ENCODE measurements around the gene MACROD2. TPM values are rescaled to one million over a fixed set of nuclear protein-coding genes. Genes with fewer than 3 reads are reported as not detected.

MACROD2 gene
- total RNA-seq, 1 donor from 2014 or later, result 2.5 TPM

DNA sequence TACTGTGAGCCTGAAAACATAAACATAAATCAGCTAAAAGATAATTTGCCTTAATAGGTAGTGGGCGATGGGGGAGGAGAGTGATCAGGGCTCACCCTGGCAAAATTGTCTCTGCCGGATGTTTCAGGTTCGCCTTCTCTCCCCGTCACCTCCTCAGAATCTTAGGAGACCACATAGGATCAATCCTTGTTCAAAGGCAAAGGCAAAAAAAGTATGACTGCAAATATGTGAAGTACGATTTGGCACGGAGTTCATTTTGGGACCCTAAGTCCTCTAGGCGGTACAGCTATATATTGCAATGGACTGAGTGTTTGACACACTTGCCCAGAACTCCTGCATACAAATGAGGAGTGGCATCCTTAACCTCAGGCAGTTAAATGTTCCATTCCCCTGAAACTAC is 991.3 kb downstream of the MACROD2 start:
- Mint-ChIP-seq H3K4me1 (ENCODE audit: unreplicated experiment) (peaks cover 4% of the 10 kb centered on the region), H3K27ac (ENCODE audit: unreplicated experiment) (no peak overlapping the region), H3K27me3 (ENCODE audit: unreplicated experiment) (no peaks in the 10 kb centered on the region), H3K36me3 (ENCODE audit: unreplicated experiment) (no peaks in the 10 kb centered on the region), H3K4me3 (ENCODE audit: unreplicated experiment) (no peak overlapping the region), H3K9me3 (ENCODE audit: unreplicated experiment) (peaks cover 13% of the 10 kb centered on the region)
- TF ChIP-seq, protein P1, sequence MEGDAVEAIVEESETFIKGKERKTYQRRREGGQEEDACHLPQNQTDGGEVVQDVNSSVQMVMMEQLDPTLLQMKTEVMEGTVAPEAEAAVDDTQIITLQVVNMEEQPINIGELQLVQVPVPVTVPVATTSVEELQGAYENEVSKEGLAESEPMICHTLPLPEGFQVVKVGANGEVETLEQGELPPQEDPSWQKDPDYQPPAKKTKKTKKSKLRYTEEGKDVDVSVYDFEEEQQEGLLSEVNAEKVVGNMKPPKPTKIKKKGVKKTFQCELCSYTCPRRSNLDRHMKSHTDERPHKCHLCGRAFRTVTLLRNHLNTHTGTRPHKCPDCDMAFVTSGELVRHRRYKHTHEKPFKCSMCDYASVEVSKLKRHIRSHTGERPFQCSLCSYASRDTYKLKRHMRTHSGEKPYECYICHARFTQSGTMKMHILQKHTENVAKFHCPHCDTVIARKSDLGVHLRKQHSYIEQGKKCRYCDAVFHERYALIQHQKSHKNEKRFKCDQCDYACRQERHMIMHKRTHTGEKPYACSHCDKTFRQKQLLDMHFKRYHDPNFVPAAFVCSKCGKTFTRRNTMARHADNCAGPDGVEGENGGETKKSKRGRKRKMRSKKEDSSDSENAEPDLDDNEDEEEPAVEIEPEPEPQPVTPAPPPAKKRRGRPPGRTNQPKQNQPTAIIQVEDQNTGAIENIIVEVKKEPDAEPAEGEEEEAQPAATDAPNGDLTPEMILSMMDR (IDR thresholded peaks at IDR 0.05), result no peak
- DNase-seq (ENCODE audit: extremely low spot score, unreplicated experiment), result no peak

DNA sequence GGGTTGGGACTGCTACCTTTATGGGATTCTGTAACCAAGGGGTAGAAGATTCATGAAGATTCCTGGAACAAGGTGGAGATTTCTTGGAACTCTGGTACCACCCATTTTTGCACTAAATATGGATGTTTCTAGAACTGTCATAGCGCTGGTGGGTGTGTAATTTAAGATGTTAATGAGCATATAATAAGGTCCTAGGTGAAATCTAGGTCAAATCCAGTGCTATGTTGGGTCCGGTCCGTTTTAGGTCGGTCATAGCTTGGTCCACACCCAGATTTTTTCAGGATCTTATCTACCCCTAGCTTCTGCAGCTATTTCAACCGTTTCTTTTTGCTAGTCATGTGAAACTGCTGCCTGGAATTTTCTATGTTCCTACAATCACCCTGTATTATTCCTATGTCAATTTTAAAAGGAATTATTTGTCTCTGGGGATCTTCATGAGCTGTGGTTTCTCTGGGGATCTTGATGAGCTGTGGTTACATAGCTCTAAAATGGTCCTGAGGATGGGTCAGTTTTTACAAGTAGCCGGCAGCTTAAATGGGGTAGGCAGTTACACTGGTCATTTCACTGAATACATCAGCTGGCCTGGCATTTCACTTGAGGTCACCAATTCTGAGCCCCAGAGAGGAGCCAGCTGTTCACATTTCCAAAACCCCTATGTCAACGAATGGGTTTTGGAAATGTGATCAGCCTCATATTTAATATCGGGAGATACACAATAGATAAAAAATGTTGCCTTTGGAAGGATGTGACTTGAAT is 994.4 kb downstream of the MACROD2 start:
- DNase-seq (ENCODE audit: extremely low spot score, unreplicated experiment), result no peak
- H3K27me3 Mint-ChIP-seq (ENCODE audit: unreplicated experiment), result no peaks in the 10 kb centered on the region
- no peak overlapping the region for H3K4me3 Mint-ChIP-seq (ENCODE audit: unreplicated experiment)
- no peak overlapping the region for H3K27ac Mint-ChIP-seq (ENCODE audit: unreplicated experiment)
- no peaks in the 10 kb centered on the region for H3K9me3 Mint-ChIP-seq (ENCODE audit: unreplicated experiment)
- TF ChIP-seq, protein P1 (IDR thresholded peaks at IDR 0.05), result no peak
- peaks cover 6% of the 10 kb centered on the region for H3K4me1 Mint-ChIP-seq (ENCODE audit: unreplicated experiment)
- H3K36me3 Mint-ChIP-seq (ENCODE audit: unreplicated experiment), result no peaks in the 10 kb centered on the region

DNA sequence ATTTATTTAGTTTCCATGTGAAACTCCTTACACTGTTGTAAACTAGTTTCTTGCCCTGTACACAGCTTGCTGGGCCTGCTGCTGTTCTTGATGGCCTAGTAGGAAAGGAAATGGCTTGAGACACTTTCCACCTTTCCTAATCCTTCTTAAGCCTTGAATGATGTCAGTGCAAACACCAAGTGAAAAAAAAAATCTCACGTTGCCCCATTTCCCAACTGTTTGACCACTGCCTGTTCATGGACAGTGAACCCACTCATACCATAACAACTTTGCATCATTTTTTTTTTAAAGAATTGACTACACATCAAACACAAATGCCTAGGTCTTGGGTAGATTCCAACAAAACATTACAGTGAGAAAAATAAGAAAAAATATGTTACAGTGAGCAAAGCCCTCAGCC is 995.7 kb downstream of the MACROD2 start:
- no peak overlapping the region for H3K4me3 Mint-ChIP-seq (ENCODE audit: unreplicated experiment)
- DNase-seq (ENCODE audit: extremely low spot score, unreplicated experiment), result no peak
- no peaks in the 10 kb centered on the region for H3K36me3 Mint-ChIP-seq (ENCODE audit: unreplicated experiment)
- peaks cover 2% of the 10 kb centered on the region for H3K4me1 Mint-ChIP-seq (ENCODE audit: unreplicated experiment)
- H3K9me3 Mint-ChIP-seq (ENCODE audit: unreplicated experiment), result peaks cover 4% of the 10 kb centered on the region
- no peaks in the 10 kb centered on the region for H3K27me3 Mint-ChIP-seq (ENCODE audit: unreplicated experiment)
- H3K27ac Mint-ChIP-seq (ENCODE audit: unreplicated experiment), result no peak overlapping the region
- TF ChIP-seq, protein P1 (IDR thresholded peaks at IDR 0.05), result no peak

DNA sequence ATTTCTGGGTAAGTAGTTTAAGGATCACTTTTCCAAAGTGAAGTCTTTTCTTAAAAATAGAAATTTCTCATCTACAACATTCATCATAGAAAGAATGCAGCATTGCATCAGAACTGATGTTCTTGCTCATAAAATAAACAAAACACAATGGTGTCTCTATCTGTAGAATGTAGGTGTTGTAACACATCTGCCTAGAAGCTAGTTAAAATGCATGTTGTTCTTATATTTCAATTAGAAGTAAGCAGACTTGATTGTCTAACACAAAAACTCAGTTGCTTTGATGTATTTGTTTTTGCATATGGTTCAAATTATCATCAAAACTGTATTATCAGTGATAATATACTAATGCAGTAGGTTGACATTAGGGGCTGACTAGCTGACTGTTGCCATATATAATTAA is 996.8 kb downstream of the MACROD2 start:
- Mint-ChIP-seq H3K9me3 (ENCODE audit: unreplicated experiment) (peaks cover 5% of the 10 kb centered on the region), H3K4me1 (ENCODE audit: unreplicated experiment) (peaks cover 2% of the 10 kb centered on the region), H3K36me3 (ENCODE audit: unreplicated experiment) (no peaks in the 10 kb centered on the region), H3K27ac (ENCODE audit: unreplicated experiment) (no peak overlapping the region), H3K4me3 (ENCODE audit: unreplicated experiment) (no peak overlapping the region), H3K27me3 (ENCODE audit: unreplicated experiment) (no peaks in the 10 kb centered on the region)
- DNase-seq (ENCODE audit: extremely low spot score, unreplicated experiment), result no peak
- TF ChIP-seq, protein P1 (IDR thresholded peaks at IDR 0.05), result no peak

DNA sequence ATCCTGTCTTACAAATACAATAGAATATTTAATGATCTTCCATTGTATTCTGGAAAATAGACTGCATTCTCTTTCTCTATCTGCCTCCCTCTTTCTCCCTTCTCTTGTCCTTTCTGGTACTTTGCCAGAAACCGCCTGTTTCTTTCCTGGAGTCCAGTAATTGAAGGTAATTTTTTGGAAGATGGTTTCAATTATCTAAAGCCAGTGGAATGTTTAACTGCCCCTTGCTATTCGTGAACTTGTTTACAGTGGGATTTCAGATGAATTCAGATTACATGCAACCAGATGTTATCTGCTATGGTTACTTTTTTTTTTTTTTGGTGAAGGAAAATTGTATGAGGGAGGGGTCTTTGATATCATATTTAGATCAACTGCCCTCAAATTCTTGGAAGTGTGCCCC is 997.6 kb downstream of the MACROD2 start:
- no peaks in the 10 kb centered on the region for H3K36me3 Mint-ChIP-seq (ENCODE audit: unreplicated experiment)
- H3K27me3 Mint-ChIP-seq (ENCODE audit: unreplicated experiment), result no peaks in the 10 kb centered on the region
- H3K4me1 Mint-ChIP-seq (ENCODE audit: unreplicated experiment), result peaks cover 2% of the 10 kb centered on the region
- no peak overlapping the region for H3K27ac Mint-ChIP-seq (ENCODE audit: unreplicated experiment)
- H3K4me3 Mint-ChIP-seq (ENCODE audit: unreplicated experiment), result no peak overlapping the region
- peaks cover 8% of the 10 kb centered on the region for H3K9me3 Mint-ChIP-seq (ENCODE audit: unreplicated experiment)
- TF ChIP-seq, protein P1 (IDR thresholded peaks at IDR 0.05), result no peak
- no peak for DNase-seq (ENCODE audit: extremely low spot score, unreplicated experiment)

All from osteocyte (in vitro differentiated cells).